A549 (cell line): ENCODE measurements around the gene PAXX.

Source experiments
- JUNB ChIP-seq: fragments of >200 bp; sonication (Bioruptor Twin); formaldehyde crosslinking; IDR thresholded peaks from 2 replicates; pipeline ENCODE4 v1.6.1; 2016
- RAD21 ChIP-seq, 2 experiments: fragments of >200 bp in 1 of 2; sonication (Bioruptor Twin) in 1 of 2; formaldehyde crosslinking in 1 of 2; IDR thresholded peaks in 1 of 2; conservative IDR thresholded peaks in 1 of 2; 2 replicates in 1 of 2; 3 replicates in 1 of 2; pipeline ENCODE4 v1.6.1; 2012 to 2018; ENCODE audit warnings: inconsistent platforms in 1 of 2
- SMC3 ChIP-seq: fragments of >200 bp; sonication (Bioruptor Twin); formaldehyde crosslinking; IDR thresholded peaks from 3 replicates; pipeline ENCODE4 v1.6.1; 2018; ENCODE audit warnings: inconsistent platforms
- TF ChIP-seq, protein P1 (sequence below): fragments of >200 bp; sonication (Bioruptor Twin); formaldehyde crosslinking; IDR thresholded peaks from 3 replicates; pipeline ENCODE4 v1.5.1; 2016

- TF ChIP-seq, protein P1, sequence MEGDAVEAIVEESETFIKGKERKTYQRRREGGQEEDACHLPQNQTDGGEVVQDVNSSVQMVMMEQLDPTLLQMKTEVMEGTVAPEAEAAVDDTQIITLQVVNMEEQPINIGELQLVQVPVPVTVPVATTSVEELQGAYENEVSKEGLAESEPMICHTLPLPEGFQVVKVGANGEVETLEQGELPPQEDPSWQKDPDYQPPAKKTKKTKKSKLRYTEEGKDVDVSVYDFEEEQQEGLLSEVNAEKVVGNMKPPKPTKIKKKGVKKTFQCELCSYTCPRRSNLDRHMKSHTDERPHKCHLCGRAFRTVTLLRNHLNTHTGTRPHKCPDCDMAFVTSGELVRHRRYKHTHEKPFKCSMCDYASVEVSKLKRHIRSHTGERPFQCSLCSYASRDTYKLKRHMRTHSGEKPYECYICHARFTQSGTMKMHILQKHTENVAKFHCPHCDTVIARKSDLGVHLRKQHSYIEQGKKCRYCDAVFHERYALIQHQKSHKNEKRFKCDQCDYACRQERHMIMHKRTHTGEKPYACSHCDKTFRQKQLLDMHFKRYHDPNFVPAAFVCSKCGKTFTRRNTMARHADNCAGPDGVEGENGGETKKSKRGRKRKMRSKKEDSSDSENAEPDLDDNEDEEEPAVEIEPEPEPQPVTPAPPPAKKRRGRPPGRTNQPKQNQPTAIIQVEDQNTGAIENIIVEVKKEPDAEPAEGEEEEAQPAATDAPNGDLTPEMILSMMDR, result no peak
- TF ChIP-seq RAD21 (conservative IDR thresholded peaks at IDR 0.05 in 1 of 2, IDR thresholded peaks at IDR 0.05 in 1 of 2), result no peak
- no peak for TF ChIP-seq JUNB
- no peak for TF ChIP-seq SMC3
These were observed 30.1 kb upstream of the PAXX start for GRCh38 chr9:136962163-136962562.
